ENCODE data around the gene PRKCH.

Gene PRKCH

DNA sequence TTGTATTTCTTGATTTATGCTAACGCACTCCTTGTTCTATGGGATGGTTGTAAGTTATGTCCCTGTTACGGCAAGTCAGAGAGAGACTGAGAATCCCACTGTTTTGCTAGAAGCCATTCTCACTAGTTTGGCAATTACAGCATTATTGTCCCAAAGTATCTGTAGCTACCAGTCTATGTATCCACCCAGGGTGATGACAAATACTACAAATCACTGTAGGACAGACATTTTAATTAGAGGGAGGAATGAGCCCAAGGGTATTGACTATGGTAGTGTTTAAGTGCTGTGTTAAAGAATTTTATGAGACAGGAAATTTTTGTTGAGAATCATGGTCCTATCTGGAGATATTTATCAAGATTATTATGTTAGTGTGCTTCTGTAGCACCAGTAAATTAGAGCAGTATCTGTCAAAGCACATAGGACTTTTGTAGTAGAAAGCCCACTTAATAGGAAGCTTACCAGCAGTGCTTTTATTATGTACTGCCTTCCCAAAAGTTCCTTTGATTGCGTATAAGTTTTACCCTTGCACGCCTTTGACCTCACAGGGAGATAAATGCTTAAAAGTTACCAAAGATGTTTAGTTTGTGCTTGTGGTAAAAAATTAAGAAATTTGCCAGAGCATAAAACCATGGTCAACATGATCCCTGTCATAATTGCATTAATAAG, 10.7 kb downstream of the PRKCH start:
- DNase-seq (ENCODE audit: low spot score), result no peak
- in situ Hi-C loops (cut with MboI; ENCODE audit: low pct_unique_long_range_greater_than_20kb, low sequenced_read_pairs, unreplicated experiment), result no loop called here
- TF ChIP-seq, protein P1, sequence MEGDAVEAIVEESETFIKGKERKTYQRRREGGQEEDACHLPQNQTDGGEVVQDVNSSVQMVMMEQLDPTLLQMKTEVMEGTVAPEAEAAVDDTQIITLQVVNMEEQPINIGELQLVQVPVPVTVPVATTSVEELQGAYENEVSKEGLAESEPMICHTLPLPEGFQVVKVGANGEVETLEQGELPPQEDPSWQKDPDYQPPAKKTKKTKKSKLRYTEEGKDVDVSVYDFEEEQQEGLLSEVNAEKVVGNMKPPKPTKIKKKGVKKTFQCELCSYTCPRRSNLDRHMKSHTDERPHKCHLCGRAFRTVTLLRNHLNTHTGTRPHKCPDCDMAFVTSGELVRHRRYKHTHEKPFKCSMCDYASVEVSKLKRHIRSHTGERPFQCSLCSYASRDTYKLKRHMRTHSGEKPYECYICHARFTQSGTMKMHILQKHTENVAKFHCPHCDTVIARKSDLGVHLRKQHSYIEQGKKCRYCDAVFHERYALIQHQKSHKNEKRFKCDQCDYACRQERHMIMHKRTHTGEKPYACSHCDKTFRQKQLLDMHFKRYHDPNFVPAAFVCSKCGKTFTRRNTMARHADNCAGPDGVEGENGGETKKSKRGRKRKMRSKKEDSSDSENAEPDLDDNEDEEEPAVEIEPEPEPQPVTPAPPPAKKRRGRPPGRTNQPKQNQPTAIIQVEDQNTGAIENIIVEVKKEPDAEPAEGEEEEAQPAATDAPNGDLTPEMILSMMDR (IDR thresholded peaks at IDR 0.05; ENCODE audit: extremely low read depth, insufficient read depth, missing control alignments), result no peak

DNA sequence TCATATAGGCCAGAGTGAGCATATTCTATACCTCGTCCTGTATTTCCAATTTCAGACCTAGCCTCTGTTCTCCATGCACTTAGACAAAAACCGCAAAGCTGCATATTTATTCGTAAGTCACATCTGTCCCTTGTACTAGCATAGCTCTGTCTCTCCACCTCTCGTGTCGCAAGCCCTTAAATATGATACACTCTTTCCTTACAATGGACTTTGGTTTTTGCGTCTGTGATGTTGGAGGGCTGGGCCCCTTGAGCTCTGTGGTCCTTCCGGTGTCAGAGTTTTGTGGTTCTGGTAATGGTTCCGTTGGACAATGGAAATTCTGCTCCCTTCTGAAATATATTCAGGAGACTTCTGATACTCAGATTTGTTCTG, 11.3 kb downstream of the PRKCH start:
- no peak for DNase-seq (ENCODE audit: low spot score)
- in situ Hi-C loops (cut with MboI; ENCODE audit: low pct_unique_long_range_greater_than_20kb, low sequenced_read_pairs, unreplicated experiment), result no loop called here
- TF ChIP-seq, protein P1 (IDR thresholded peaks at IDR 0.05; ENCODE audit: extremely low read depth, insufficient read depth, missing control alignments), result no peak

GRCh38 chr14:61333087-61333486, 11.7 kb downstream of the PRKCH start:
- in situ Hi-C loops (cut with MboI; ENCODE audit: low pct_unique_long_range_greater_than_20kb, low sequenced_read_pairs, unreplicated experiment), result no loop called here
- TF ChIP-seq, protein P1 (IDR thresholded peaks at IDR 0.05; ENCODE audit: extremely low read depth, insufficient read depth, missing control alignments), result no peak
- no peak for DNase-seq (ENCODE audit: low spot score)

- TF ChIP-seq, protein P1 (IDR thresholded peaks at IDR 0.05; ENCODE audit: extremely low read depth, insufficient read depth, missing control alignments), result no peak
- in situ Hi-C loops (cut with MboI; ENCODE audit: low pct_unique_long_range_greater_than_20kb, low sequenced_read_pairs, unreplicated experiment), result no loop called here
Measured at GRCh38 chr14:61334197-61334701, 12.9 kb downstream of the PRKCH start.

GRCh38 chr14:61335049-61335448, 13.7 kb downstream of the PRKCH start:
- DNase-seq (ENCODE audit: low spot score), result no peak
- in situ Hi-C loops (cut with MboI; ENCODE audit: low pct_unique_long_range_greater_than_20kb, low sequenced_read_pairs, unreplicated experiment), result no loop called here
- TF ChIP-seq, protein P1 (IDR thresholded peaks at IDR 0.05; ENCODE audit: extremely low read depth, insufficient read depth, missing control alignments), result no peak

More at GRCh38 chr14:61334197-61334701, 12.9 kb downstream of the PRKCH start:
- no peak for DNase-seq (ENCODE audit: low spot score)

- in situ Hi-C loops (cut with MboI; ENCODE audit: low pct_unique_long_range_greater_than_20kb, low sequenced_read_pairs, unreplicated experiment), result no loop called here
- no peak for DNase-seq (ENCODE audit: low spot score)
Measured at GRCh38 chr14:61335671-61336275, 14.4 kb downstream of the PRKCH start.

More at GRCh38 chr14:61335671-61336275, 14.4 kb downstream of the PRKCH start:
- TF ChIP-seq, protein P1 (IDR thresholded peaks at IDR 0.05; ENCODE audit: extremely low read depth, insufficient read depth, missing control alignments), result no peak

Data from GM13977 (cell line).